Measurements from ENCODE around the gene TUBA8.
"Not testable (repeated sequence)": the region's sequence is repeated elsewhere in the genome, so short reads cannot be mapped to it uniquely, and the experiment has no call there.

TUBA8 gene

DNA sequence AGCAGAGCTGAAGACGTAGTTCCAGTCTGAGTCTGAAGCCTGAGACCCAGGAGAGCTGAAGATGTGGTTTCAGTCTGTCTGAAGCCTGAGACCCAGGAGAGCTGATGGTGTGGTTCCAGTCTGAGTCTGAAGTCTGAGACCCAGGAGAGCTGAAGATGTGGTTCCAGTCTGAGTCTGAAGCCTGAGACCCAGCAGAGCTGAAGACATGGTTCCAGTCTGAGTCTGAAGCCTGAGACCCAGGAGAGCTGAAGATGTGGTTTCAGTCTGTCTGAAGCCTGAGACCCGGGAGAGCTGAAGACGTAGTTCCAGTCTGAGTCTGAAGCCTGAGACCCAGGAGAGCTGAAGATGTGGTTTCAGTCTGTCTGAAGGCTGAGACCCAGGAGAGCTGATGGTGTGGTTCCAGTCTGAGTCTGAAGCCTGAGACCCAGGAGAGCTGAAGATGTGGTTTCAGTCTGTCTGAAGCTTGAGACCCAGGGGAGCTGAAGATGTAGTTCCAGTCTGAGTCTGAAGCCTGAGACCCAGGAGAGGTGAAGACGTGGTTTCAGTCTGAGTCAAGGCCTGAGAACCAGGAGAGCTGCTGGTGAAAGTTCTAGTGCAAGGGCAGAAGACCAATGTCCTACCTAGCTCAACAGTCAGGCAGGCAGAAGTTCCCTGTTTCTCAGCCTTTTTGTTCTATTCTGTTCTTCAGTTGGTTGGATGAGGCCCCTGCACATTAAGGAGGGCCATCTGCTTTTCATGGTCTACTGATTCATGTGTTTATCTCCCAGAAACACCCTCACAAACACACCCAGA, 3.9 kb upstream of the TUBA8 start:
- DNase-seq = not testable (repeated sequence)

DNA sequence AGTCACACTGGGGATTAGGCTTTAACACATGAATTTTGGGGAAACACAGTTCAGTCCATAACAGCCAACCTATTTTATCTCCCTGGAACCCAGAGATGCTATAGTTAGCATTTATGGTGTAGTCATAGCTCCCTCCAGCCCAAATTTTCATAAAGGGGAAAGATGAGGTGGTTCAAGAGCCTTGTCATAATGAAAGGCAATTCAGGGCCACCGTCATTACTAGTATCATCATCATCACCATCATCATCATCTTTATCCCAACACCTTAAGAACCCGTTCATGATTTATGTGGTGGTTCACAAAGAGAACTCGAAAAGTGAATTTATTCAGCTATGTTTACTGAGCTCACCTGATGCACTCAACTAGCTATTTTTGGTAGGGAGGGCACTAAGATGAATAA, 2.4 kb upstream of the TUBA8 start:
- DNase-seq = no peak

DNA sequence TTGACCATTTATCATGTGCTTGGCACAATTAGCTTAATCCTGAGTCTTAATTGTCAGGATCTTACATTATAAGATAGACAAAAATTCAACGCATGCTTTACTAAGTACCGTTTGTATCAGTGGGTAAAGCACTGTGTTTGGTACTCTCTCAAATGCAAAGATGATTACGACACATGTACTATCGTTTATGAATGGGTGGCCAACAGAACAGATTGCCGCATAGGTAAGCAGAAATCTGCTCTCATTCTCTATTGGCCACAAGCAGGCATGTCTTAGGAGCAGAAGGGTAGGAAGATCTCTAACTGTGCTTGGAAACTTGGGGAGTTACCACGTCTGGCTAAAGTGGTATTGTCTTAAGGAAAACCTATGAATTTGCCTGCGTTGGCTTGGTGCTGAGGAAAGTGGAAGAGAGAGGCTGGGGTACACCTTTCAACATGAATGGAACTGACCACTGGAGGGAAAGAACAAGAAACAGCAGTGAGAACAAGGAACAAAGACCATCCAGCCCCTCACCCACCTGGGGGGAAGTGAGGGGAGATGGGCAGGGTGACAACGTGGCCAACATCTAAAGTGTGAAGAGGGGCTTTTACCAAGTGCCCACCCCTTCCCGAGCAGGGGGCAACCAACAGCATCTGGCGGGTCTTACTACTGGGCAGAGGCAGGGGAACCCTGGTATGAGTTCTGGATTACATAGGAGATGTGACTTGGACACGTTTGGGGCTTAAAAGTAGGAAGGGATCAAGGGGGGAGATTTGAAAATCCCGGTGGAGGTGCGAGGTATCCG, 1.0 kb upstream of the TUBA8 start:
- no peak for DNase-seq

DNA sequence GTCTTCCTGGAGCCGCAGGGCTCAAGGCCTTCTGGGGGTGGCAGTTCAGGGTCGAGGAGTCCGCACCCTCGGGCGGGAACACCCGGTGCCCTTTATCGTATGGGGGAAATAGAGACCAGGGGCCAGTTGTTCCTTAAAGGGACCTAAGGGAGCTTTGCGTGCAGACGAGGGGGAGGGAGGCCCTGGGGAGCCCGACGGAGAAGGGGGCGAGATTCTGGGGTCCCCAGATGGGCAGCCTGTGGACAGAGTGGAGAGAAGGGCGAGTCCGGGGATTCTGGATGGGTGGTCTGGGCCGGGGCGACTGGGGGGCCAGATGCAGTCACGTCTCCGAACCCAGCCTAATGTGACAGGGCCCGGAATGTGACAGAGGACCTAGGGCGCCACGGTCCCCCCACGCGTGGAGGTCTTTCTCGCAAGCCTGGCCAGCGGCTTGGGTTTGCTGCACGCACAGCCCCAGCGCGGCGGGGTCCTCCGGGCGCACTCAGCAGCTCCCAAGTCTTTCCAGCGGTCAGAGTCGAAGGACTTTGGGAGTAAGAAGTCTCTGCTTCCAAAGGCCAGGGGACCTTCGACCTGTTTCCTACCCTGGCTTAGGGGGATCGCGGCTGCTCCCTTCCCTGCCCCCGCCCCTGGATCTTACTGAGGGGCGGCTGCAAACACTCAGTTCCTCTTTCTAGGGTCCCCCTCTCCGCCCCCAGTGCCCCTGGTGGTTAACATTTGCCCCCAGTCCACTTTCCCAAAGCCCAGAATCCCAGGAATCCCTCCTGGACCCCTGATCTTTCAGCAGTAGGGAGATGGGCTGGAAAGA, 547 bp downstream of the TUBA8 start:
- no peak for DNase-seq

DNA sequence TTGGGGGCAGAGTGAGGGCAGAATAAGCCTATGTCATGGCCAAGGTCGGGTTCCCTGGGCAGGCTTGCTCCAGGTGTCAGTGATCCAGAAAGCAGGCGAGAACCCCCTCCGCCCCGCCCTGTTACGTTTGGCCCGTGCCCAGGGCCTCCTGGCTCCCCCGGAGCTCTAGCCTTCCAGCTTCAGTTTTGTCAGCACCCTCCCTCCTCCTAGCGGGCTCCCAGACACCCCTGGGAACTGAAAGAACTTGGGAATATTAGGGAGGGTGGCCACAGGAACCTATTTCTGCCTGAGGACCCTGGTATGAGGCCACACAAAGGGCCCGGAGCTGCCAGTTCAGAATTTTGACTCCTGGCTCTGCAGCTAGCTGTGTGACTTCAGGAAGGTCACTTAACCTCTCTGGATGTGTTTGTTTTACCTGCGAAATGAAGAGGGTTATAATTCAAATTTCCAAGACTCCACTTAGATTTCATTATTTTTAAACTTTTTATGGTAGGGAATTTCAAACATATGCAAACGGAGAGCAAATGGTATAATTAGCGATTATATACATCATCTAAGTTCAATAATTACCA, 1.2 kb downstream of the TUBA8 start:
- DNase-seq = no peak

DNA sequence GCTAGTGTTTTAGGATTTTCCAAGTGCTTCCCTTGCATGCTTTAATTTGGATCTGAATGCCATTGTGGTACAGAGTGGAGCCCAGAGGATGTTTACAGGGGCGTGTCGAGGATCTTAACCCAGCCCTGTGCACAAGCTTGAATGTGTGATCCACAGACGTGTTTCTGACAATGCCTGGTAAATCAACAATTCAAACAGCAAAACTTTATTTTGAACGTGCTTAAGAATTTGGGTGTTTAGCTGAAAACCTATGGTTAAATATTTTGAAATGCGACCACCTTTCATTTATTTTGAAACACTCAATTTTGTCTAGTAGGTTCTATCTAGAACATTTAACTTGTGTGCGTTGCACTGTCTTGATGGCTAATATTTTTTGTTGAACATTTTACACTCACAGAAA, 1.8 kb downstream of the TUBA8 start:
- no peak for DNase-seq

DNA sequence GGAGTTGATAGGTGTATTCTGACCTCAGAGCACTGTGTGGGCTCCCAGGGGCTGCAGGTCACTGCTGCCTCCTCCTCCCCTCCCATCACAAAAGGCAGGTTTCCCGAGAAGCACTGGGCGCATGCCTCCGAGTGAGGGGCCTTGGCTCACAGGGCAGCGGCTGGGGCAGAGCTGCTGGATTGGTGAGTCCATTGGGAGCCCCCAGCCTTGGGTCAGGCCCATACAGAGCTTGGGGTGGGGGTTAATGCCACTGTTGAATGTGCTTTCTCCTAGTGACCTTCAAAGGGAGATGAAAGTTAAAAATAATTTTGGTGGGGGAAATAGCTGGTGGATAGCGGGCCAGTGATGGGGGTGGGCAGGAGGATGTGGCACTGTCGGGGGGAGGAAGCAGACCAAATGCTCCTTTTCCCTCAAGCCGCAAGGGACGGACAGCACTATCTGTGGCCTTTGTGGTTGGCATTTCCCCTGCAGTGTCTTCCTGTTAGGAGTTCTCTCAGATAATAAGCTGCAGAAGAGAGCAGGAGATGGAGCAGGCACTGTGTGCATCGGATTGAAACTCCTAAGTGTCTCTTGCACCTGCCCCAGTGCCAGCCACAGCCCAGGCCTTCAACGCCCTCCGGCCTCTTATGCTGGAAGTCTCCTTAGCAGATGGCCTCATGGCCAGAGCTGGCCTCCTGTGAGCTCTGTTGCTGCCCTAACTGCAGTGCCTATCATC, 3.2 kb downstream of the TUBA8 start:
- DNase-seq = no peak

DNA sequence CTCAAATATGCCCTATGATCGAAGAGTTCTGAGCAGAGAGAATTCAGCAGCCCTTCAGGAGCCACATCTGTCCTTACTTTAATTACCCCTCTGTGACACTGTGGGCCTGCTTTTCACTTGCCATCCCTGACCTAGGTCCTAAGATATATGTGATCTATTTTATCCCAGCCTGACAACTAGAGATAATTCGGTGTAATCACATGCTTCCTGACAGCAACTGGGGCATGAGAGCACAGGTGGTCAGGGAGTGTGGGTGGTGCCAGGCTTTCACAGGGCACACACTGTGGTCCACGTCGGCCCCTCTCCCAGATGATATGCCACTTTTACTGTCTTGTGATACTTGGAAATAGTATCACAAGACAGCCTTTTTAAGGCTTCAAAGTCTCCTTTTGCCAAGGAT, 3.9 kb downstream of the TUBA8 start:
- DNase-seq = no peak

DNA sequence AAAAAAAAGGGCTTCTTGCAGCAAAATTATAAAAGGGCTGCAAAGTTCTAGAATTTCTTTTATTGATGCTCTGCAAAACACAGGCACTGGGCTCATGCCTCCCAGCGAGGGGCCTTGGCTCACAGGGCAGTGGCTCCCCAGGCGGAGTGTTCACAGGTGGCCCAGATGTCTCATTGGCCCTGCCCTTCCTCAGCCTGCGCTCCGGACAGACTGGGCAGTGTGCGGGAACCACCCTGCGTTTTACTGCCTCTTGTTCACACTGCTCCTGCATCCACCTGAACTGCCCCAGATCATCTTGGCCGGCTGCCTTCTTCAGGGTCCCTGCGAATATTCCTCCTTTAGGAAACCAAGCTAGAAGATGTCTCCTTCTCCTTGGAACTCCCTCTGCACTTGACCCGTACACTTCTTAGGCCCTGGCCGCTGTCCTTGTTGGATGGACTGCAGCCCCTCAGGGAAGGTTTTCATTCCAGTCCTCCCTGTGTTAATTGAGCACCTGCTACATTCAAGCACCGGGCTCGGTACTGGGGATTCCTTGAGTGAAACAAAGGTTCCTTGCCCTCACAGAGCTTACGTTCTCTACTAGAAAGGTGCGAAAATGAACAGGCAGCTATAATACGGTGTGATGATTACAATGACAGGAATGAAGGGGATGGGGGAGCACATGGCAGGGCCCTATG, 4.5 kb downstream of the TUBA8 start:
- DNase-seq = no peak

DNA sequence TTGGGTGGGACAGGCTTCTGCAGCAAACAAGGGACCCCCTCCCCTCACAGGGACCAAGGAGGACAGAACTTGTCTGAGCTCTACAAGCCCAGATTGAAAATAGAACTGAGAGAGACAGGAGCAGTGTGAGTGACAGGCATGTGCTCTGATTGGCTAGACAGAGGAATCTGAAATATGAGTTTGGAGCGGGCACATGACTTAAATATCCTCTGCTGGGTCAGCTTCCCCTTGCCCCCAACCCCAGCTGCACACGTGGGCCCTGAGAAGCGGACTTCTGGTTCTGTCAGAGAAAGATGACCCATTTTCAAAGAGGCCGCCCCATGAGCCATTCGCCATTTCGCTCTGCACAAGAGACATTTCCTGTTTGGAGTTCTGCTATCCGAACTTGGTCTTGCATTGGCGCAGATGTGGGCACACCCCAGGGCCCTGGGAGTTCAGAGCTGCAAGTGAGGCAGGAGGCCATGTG, 5.3 kb downstream of the TUBA8 start:
- DNase-seq = no peak

DNA sequence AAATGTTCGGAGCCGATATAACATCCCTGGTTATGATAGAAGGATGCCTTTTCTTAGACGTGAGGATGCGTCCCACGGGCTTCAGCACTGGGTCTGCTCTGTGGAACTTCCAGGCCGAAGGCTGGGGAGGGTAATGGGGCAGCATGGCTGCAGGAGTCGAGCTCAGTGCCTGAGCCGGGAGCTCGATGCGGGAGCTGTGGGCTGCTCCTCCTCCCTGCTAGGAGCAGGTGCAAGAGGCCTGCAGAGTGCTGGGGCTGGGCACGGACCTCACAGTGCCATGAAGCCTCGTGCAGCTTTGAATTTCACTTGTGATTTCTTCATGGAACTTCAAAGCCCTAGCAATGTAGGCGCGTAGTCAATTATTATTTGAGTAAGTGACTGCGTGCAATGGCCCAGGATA, 6.0 kb downstream of the TUBA8 start:
- DNase-seq = no peak

DNA sequence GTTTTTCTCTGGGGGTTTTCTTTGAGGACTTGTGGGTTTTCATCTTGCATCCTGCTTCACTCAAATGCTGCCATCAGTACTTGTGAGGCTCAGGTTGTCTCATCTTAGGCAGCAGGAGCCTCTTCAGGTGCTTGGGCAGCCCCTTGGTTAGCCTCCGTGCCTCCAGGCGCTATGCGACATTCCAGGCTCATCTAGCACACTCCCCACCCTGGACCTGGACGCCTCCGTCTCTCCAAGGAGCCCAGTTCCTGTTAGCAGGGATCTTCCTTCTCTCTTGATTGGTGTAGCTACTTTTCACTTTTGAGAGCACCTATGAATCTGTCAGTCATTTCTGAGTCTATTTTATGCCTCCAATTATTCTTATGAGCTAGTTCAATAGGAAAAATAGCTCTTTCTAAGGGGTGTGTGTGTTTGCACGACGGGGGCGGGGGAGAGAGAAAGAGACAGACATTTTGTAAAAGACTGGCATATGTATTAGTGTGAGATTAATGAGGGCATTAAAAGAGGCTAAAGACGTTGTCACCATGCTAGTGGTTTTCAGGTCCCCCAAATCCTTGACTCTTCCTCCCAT, 7.8 kb downstream of the TUBA8 start:
- no peak for DNase-seq

DNA sequence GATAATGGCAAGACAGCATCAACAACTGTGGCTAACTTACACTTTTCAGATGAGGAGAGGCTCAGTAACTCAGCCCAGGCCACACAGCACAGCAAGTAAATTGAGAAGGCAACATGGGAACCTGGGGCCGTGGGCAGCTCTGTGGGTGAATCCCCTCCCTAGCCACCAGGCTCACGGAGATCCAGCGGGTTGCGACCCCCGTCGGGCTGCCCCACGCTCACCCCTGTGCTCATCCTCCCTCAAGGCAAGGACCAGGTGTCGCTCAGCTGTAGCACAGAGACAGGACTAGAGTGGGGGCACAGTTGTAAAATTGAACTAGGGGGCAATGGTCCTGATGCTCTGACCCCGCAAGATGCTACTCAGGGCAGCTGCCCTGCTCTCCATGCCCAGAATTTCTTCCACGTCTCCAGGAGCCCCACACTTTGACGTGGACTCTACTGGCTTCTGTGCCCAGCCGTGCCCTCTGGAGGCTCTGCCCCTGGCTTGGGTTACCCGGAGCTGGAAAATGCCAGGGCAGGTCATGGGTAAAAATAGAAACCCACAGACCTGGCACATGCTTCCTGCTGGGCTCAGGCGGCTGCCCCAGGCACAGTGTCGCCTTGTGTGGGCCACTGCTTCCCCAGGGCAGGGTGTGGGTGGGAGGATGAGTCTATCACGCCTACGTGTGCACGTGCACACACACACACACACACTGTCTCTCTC, 9.0 kb downstream of the TUBA8 start:
- DNase-seq = no peak

DNA sequence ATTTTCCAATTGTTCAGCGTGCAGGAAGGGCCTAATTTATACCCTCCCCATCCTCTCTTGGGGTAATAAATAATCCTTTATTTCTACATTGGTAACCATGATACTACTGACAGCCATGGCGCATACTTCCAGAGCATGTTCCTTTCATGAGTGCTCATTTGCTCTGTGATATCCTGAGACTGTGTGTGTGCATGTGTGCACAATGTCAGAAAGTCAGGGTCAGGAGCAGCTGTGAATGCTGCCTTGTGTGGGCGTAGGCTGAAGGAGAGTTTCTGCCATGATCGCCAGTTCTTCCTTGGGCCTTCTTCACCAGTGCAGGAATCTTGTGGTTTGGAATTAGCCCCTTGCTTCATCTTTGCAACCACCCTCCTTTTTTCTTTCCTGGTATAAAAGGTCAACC, 10.2 kb downstream of the TUBA8 start:
- no peak for DNase-seq

DNA sequence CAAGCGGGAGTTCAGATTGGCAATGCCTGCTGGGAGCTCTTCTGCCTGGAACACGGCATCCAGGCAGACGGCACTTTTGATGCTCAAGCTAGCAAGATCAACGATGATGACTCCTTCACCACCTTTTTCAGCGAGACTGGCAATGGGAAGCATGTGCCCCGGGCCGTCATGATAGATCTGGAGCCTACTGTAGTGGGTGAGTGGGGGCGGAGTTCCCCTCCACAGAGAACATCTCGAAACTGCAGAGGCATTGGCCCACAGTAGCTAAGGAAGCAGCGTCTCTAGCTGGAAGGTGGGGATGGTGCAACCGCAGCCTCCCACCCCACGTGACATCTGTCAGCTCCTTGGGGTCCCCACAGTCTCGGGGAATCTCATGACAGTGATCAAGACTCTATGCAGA, 10.9 kb downstream of the TUBA8 start:
- no peak for DNase-seq

DNA sequence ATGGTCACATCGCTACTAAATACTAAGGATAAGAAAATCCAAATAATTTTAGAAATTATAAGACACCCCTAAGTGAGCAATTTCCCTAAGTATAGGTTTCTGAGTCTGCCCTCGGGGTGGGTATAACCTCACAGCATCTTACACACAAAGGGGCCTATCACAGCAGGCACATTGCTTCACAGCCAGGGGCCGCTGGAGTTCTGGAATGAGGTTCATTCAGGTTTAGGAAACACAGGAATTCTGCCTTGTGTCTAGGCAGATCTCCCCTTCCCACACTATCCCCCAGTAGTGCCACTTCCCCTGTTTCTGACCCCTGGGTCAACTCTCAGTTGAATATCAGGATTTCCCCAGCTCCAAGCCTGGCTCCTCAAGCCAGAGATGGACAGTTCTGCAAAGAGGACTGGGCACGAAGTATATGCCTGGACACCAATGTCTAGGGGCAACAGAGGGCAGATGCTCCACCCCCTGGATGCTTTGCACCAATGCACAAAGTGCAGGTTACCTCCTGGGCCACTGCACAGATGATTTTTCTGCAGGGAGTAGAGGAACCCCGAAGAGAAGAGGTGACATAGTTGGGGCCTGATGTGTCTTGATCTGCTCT, 11.4 kb downstream of the TUBA8 start:
- no peak for DNase-seq

DNA sequence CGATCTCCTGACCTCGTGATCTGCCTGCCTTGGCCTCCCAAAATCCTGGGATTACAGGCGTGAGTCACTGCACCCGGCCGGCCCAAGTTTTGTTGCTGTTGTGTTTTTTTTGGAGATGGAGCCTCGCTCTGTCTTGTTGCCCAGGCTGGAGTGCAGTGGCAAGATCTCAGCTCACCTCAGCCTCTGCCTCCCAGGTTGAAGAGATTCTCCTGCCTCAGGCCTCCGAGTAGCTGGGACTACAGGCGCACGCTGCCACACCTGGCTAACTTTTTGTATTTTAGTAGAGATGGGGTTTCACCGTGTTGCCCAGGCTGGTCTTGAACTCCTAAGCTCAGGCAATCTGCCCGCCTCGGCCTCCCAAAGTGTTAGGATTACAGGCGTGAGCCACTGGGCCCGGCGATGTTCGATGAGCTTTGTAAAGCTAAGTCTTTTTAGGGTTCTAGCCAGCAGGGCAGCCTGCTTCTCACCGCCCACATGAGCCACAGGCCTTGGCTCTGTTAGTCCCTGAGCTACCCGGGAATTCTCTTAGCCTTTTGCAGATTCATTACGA, 12.9 kb downstream of the TUBA8 start:
- not testable (repeated sequence) for DNase-seq

DNA sequence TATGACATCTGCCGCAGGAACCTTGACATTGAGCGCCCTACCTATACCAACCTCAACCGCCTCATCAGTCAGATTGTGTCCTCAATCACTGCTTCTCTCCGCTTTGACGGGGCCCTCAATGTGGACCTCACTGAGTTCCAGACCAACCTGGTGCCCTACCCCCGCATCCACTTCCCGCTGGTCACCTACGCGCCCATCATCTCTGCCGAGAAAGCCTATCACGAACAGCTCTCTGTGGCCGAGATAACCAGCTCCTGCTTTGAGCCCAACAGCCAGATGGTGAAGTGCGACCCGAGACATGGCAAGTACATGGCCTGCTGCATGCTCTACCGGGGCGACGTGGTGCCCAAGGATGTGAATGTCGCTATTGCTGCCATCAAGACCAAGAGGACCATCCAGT, 16.0 kb downstream of the TUBA8 start:
- no peak for DNase-seq

DNA sequence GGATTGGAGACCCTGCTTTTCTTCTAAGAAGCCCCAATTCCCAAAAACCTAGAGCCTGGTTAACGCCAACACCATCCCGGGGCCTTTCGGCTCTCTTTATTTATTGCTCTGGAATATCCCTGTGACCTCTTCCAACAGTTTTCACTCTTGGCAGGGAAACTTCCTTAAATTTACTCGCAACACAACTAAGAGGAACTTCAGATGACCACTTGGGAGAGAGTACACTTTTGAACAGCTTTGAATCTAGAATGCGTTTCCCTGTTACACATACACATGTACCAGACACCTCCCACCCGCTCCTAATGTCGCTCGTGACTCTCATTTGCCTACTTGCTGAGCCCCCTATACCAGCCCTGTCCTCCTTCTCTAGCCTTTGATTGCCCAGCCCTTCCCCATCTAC, 19.4 kb downstream of the TUBA8 start:
- DNase-seq = no peak

All from NCI-H2029 treated with DMSO at 0.1 percent for 48 hours (cell line).